ENCODE measurements around the gene SARS2.
A peak's percentile ranks its signal among the peaks of the same experiment; 100 is the strongest.
"Not testable (repeated sequence)": the region's sequence is repeated elsewhere in the genome, so short reads cannot be mapped to it uniquely, and the experiment has no call there.

The SARS2 gene

GRCh38 chr19:38929929-38930775, at the start of gene SARS2:
Gene SARS2 (minus strand): TSS chr19:38930763. CDS start chr19:38930736, 27 bp downstream.
- peak; percentile 95 for DNase-seq

GRCh38 chr19:38979812-38980211, 49.2 kb upstream of the SARS2 start:
- no peak for DNase-seq

- DNase-seq, result no peak
These were observed 47.7 kb upstream of the SARS2 start for GRCh38 chr19:38978326-38978689.

GRCh38 chr19:38977445-38978325, 47.1 kb upstream of the SARS2 start:
- no peak for DNase-seq

GRCh38 chr19:38975861-38976271, 45.3 kb upstream of the SARS2 start:
- no peak for DNase-seq

GRCh38 chr19:38975214-38975860, 44.8 kb upstream of the SARS2 start, which contains the start of gene FBXO17:
Gene FBXO17 (minus strand): TSS chr19:38975742. CDS start chr19:38950319, 25,423 bp downstream.
- no peak for DNase-seq

GRCh38 chr19:38974624-38975213, 44.2 kb upstream of the SARS2 start:
- no peak for DNase-seq

GRCh38 chr19:38971672-38972071, 41.1 kb upstream of the SARS2 start:
- DNase-seq, result no peak

GRCh38 chr19:38970664-38971532, 40.3 kb upstream of the SARS2 start:
- DNase-seq, result no peak

GRCh38 chr19:38966149-38966548, 35.6 kb upstream of the SARS2 start:
- not testable (repeated sequence) for DNase-seq

GRCh38 chr19:38964738-38965137, 34.2 kb upstream of the SARS2 start:
- no peak for DNase-seq

GRCh38 chr19:38959618-38960017, 29.1 kb upstream of the SARS2 start:
- no peak for DNase-seq

GRCh38 chr19:38958301-38958700, 27.7 kb upstream of the SARS2 start:
- no peak for DNase-seq

GRCh38 chr19:38956264-38956663, 25.7 kb upstream of the SARS2 start:
- no peak for DNase-seq

- no peak for DNase-seq
These were observed 23.1 kb upstream of the SARS2 start for GRCh38 chr19:38953677-38954076.

GRCh38 chr19:38952395-38953165, 22.0 kb upstream of the SARS2 start:
- DNase-seq, result peak; percentile 5

GRCh38 chr19:38951187-38951586, 20.6 kb upstream of the SARS2 start:
- no peak for DNase-seq

GRCh38 chr19:38949580-38950367, 19.2 kb upstream of the SARS2 start:
- DNase-seq, result no peak

- no peak for DNase-seq
These were observed 15.9 kb upstream of the SARS2 start for GRCh38 chr19:38946229-38947010.
